ENCODE results near the gene VSTM4. TPM values are rescaled to one million over a fixed set of nuclear protein-coding genes. Genes with fewer than 3 reads are reported as not detected.

VSTM4 gene
- total RNA-seq, 2 experiments from 2014 or later: not detected

GRCh38 chr10:48973065-48973464 is 142.3 kb downstream of the VSTM4 start:
- no peak overlapping the region for H3K27ac ChIP-seq (ENCODE audit: low read depth, low read length, poor library complexity, severe bottlenecking)
- POLR2A ChIA-PET: no interaction called here
- no peak for TF ChIP-seq EZH2phosphoT487 (IDR thresholded peaks at IDR 0.05; ENCODE audit: borderline replicate concordance, low read depth, low read length)
- TF ChIP-seq, protein P1, sequence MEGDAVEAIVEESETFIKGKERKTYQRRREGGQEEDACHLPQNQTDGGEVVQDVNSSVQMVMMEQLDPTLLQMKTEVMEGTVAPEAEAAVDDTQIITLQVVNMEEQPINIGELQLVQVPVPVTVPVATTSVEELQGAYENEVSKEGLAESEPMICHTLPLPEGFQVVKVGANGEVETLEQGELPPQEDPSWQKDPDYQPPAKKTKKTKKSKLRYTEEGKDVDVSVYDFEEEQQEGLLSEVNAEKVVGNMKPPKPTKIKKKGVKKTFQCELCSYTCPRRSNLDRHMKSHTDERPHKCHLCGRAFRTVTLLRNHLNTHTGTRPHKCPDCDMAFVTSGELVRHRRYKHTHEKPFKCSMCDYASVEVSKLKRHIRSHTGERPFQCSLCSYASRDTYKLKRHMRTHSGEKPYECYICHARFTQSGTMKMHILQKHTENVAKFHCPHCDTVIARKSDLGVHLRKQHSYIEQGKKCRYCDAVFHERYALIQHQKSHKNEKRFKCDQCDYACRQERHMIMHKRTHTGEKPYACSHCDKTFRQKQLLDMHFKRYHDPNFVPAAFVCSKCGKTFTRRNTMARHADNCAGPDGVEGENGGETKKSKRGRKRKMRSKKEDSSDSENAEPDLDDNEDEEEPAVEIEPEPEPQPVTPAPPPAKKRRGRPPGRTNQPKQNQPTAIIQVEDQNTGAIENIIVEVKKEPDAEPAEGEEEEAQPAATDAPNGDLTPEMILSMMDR (conservative IDR thresholded peaks at IDR 0.05; ENCODE audit: low read length): no peak
- H3K4me2 ChIP-seq (ENCODE audit: low read length): no peak overlapping the region
- no peaks in the 10 kb centered on the region for H3K9me3 ChIP-seq (ENCODE audit: low read length)
- BruUV-seq (replicated peaks): no TSS peak
- no peaks in the 10 kb centered on the region for H3K79me2 ChIP-seq (ENCODE audit: insufficient read depth, low read depth, low read length)
- no peaks in the 10 kb centered on the region for H3K4me1 ChIP-seq (ENCODE audit: insufficient read depth, low read length, poor library complexity, severe bottlenecking)
- H2AFZ ChIP-seq (ENCODE audit: low read length): no peak overlapping the region
- H3K36me3 ChIP-seq (ENCODE audit: insufficient read depth, low read length): peaks cover 69% of the 10 kb centered on the region
- H3K9me2 ChIP-seq (ENCODE audit: insufficient read depth, low read length): no peaks in the 10 kb centered on the region
- H3K4me3 ChIP-seq (ENCODE audit: low read depth, low read length, poor library complexity, severe bottlenecking): no peak overlapping the region
- no peaks in the 10 kb centered on the region for H4K20me1 ChIP-seq (ENCODE audit: insufficient read depth, low read length)
- no peak for DNase-seq (ENCODE audit: low spot score)
- CTCF ChIA-PET (ENCODE audit: unreplicated experiment): no interaction called here
- intact Hi-C loops (cut with micrococcal nuclease; ENCODE audit: unreplicated experiment): no loop called here

DNA sequence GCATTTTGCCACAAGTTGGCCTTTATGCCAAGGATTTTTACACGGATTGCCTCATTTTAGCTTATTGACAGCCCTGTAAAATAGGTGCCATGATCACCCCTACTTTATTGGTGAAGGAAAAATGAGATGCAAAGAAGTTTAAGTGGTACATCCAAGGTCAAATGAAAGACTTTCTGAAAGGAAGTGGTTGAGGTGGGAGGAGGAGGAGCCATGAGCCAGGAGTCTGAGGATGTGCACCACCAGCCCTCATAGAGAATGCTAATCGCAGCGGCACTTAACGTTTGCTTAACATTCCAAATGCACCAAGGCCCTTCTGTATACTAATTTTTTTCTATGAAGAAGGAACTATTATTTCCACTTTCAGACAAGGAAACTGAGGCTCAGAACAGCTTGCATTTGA is 144.7 kb downstream of the VSTM4 start:
- no peaks in the 10 kb centered on the region for H3K9me3 ChIP-seq (ENCODE audit: low read length)
- H3K4me2 ChIP-seq (ENCODE audit: low read length): no peak overlapping the region
- DNase-seq (ENCODE audit: low spot score): no peak
- ChIA-PET POLR2A (no interaction called here), CTCF (ENCODE audit: unreplicated experiment) (no interaction called here)
- no peak overlapping the region for H2AFZ ChIP-seq (ENCODE audit: low read length)
- no peaks in the 10 kb centered on the region for H4K20me1 ChIP-seq (ENCODE audit: insufficient read depth, low read length)
- H3K79me2 ChIP-seq (ENCODE audit: insufficient read depth, low read depth, low read length): no peaks in the 10 kb centered on the region
- no TSS peak for BruUV-seq (replicated peaks)
- no peaks in the 10 kb centered on the region for H3K4me1 ChIP-seq (ENCODE audit: insufficient read depth, low read length, poor library complexity, severe bottlenecking)
- H3K27ac ChIP-seq (ENCODE audit: low read depth, low read length, poor library complexity, severe bottlenecking): no peak overlapping the region
- intact Hi-C loops (cut with micrococcal nuclease; ENCODE audit: unreplicated experiment): no loop called here
- H3K36me3 ChIP-seq (ENCODE audit: insufficient read depth, low read length): peaks cover 69% of the 10 kb centered on the region
- TF ChIP-seq, protein P1 (conservative IDR thresholded peaks at IDR 0.05; ENCODE audit: low read length): no peak
- TF ChIP-seq EZH2phosphoT487 (IDR thresholded peaks at IDR 0.05; ENCODE audit: borderline replicate concordance, low read depth, low read length): no peak
- no peak overlapping the region for H3K4me3 ChIP-seq (ENCODE audit: low read depth, low read length, poor library complexity, severe bottlenecking)
- H3K9me2 ChIP-seq (ENCODE audit: insufficient read depth, low read length): no peaks in the 10 kb centered on the region

DNA sequence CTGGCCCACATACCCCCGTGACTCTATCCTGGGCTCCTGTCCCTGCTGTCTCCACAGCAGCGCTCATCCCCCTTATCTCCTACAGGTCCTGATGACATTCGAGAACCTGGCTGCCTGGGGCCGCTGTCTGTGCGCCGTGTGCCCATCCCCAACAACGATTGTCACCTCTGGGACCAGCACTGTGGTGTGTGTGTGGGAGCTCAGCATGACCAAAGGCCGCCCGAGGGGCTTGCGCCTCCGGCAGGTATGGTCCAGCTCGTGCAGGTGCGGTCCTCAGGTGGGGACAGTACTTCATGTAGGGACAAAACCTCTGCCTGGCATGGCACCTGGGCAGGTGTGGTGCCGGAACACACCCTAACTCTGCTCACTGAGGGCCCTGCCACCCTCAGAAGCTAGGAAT is 145.3 kb downstream of the VSTM4 start:
- peaks cover 69% of the 10 kb centered on the region for H3K36me3 ChIP-seq (ENCODE audit: insufficient read depth, low read length)
- no peak overlapping the region for H3K4me2 ChIP-seq (ENCODE audit: low read length)
- no peak for DNase-seq (ENCODE audit: low spot score)
- no peaks in the 10 kb centered on the region for H4K20me1 ChIP-seq (ENCODE audit: insufficient read depth, low read length)
- H2AFZ ChIP-seq (ENCODE audit: low read length): no peak overlapping the region
- no peaks in the 10 kb centered on the region for H3K4me1 ChIP-seq (ENCODE audit: insufficient read depth, low read length, poor library complexity, severe bottlenecking)
- ChIA-PET POLR2A (interaction anchor here (0.7 kb wide), 1 partner anchor 99 kb away, joined by 5 read pairs; no protein-coding TSS in a partner anchor), CTCF (ENCODE audit: unreplicated experiment) (no interaction called here)
- H3K27ac ChIP-seq (ENCODE audit: low read depth, low read length, poor library complexity, severe bottlenecking): no peak overlapping the region
- H3K9me2 ChIP-seq (ENCODE audit: insufficient read depth, low read length): no peaks in the 10 kb centered on the region
- intact Hi-C loops (cut with micrococcal nuclease; ENCODE audit: unreplicated experiment): no loop called here
- no TSS peak for BruUV-seq (replicated peaks)
- no peak overlapping the region for H3K4me3 ChIP-seq (ENCODE audit: low read depth, low read length, poor library complexity, severe bottlenecking)
- no peaks in the 10 kb centered on the region for H3K9me3 ChIP-seq (ENCODE audit: low read length)
- no peaks in the 10 kb centered on the region for H3K79me2 ChIP-seq (ENCODE audit: insufficient read depth, low read depth, low read length)
- TF ChIP-seq, protein P1 (conservative IDR thresholded peaks at IDR 0.05; ENCODE audit: low read length): no peak
- no peak for TF ChIP-seq EZH2phosphoT487 (IDR thresholded peaks at IDR 0.05; ENCODE audit: borderline replicate concordance, low read depth, low read length)
